KG1 (cell line): ENCODE data around the gene SLC2A8.

Experiments
- DNase-seq: peaks from one replicate; lab custom pipeline; 2025; lab: John Stamatoyannopoulos, UW

SLC2A8 gene

DNA sequence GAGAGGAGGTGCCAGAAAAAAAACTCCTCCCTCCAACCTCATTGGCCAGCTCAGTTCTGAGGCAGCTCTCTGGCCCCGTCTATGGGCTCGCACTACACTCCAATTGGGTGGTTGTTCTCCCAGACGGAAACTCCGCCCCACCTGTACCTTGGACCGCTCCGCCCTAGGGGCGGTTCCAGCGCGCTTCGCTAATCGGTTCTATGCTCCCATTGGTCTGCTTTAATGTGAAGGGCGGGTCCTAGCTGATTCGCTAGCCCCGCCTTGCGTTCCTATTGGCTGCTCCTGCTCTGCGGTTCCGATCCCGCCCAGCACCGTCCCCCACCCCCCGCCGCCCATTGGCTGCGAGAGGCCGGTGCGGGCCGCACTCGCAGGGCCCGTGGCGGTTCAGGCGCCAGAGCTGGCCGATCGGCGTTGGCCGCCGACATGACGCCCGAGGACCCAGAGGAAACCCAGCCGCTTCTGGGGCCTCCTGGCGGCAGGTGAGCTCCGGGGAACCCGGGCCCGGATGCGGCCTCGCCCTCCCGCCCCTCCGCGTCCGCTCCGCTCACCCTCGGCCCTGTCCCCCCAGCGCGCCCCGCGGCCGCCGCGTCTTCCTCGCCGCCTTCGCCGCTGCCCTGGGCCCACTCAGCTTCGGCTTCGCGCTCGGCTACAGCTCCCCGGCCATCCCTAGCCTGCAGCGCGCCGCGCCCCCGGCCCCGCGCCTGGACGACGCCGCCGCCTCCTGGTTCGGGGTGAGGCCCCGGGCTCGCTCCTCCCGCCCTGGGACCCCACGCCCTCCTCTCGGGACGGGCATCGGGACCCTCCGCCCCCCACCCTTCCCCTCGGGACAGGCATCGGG, at the start of gene SLC2A8:
SLC2A8 (plus strand) TSS at position 362 of the 838 bp plus-strand sequence; CDS start at position 424, 62 bp downstream.
- no peak for DNase-seq

DNA sequence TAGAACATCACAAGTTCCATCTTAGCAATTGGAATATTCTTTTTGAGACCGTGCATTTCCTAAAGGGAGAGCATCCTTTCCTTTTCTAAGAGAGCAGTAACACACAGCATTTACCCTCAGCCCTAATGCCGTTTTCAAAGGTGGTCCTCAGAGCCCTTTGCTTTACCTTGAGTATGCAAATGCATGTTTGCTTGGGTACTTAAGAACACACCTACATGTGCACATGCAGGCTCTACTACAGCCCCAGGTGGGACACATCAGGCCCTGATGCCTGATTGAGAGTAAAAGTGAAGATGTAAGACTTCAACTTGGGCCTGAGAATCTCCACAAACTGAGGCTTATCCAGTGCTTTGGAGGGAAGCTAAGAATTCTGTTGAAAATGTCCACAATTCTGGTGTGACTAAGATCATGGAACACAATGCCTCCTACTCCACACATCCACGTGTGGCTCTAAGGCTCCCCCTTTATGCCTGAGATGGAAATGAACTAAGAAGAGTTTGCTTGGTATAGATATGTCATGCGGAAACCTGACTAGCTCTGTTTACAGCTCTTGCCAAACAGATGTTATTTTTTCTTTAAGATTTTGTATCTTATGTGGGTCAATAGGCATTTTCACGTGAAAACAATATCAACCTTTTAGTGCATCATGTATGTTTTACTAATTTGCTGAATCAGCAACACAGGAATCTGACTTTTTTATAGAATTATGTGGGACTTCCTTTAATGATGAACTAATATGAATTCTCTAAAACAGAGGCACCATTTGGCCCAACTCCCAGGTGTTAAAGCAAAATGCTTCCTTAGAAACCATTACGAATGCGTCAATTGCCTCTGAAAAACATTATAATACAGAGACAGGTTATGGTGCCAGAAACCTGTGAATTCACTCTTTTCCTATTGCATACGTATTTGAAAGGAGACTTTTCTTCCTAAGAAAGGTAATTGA, 48.9 kb upstream of the SLC2A8 start:
- no peak for DNase-seq

- DNase-seq, result no peak
Measured at GRCh38 chr9:127349483-127350113, 47.4 kb upstream of the SLC2A8 start.

DNA sequence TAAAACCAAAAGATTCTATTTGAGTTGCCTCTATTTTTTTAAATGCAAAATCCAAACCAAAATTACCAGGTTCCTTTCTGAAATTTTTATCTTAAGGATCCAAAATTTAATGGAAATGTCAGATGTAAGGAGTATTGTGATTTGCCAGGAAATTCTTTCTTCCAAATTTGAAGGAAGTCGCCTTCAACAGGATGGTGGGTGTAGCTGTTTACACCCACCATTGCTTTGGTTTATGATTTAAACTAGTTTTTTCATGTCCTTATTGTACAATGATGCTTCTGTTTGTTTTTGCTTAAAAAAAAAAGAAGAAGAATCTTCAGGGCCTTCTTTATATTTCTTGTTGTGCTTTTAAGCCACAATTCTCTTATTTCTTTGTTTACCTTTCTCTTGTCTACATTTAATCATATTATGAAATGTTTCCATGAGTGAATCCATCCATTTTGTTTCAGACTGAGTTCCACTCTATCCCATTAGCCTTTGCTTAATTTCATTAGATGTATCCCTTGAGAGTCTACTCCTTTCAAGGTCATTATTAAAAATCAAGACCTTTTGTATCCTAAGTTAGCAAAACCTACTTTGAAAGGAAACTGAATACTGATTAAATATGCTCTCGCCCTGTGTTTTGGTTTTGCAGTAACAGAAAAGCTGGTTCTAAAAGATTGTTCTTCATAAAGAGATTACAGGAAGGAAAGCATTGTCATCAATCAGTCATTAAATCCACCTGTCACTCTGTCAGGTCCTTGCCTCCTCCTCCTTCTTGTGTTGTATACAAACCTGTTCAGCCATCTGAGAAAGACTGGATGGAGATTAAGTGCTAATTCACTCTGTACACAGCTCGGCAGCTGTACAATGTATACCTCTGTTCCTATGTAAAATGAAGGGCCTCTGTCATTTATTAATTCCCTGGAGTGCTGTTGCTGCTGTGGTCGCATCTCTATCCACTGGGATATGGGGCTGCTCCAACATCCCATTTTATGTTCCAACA, 45.5 kb upstream of the SLC2A8 start:
- DNase-seq, result no peak

- no peak for DNase-seq
Measured at GRCh38 chr9:127353882-127354281, 43.1 kb upstream of the SLC2A8 start.

- DNase-seq, result no peak
Measured at GRCh38 chr9:127356906-127357305, 40.1 kb upstream of the SLC2A8 start.

GRCh38 chr9:127358023-127358535, 38.9 kb upstream of the SLC2A8 start:
- DNase-seq, result no peak

DNA sequence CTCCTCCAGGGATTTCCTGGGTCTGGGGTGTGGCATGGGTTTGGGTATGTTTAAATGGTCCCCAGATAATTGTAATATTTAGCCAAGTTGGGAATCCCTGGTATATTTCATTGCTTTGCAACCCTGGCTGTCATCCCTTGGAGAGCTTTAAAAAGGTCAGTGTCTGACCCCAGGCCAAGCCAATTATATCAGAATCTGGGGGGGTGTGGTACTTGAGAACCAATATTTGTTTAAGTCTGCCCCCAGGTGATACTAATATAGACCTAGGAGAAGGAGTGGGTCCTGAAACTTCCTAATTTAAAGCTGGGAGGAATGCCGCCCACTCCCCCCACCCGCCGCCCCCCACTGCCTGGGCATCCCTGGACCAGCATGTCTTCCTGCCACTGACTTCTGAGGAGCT, 38.2 kb upstream of the SLC2A8 start:
- DNase-seq, result no peak

DNA sequence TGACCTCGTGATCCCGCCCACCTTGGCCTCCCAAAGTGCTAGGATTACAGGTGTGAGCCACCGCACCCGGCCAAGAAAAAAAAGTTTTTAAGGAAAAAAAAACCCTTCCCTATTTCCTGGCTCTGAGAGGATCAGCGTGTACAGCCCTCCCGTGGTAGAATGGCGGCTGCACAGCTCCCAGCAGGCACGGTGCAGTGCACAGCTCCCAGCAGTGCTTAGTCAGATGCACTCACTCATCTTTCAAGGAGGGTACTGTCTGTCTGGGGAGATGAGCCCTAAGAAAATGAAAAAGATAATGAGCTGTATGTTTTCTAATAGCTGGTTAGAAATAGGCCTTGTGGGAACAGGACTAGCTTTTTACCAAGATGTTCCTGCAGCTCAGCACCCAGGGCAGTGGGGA, 36.7 kb upstream of the SLC2A8 start:
- no peak for DNase-seq

- no peak for DNase-seq
Measured at GRCh38 chr9:127360829-127361228, 36.1 kb upstream of the SLC2A8 start.

DNA sequence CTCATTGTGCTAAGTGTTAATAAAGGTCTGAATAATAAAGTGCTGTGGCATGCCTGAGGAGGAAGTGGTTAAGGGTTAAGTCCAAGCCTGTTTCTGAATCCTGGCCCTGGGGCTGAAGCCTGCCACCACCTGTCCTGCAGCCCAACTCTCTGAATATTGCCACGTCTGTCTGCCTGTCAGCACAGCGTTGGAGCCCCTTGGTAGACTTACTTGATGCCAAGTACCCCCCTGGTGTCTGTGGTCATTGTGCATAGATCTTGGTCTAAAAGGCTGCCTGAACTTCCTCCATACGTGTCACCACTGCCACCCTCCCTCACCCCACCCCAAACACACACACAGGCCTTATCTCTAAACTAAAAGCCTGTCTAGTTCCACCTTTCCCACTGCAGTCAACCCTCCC, 35.4 kb upstream of the SLC2A8 start:
- DNase-seq, result no peak

GRCh38 chr9:127362829-127363228, 34.1 kb upstream of the SLC2A8 start:
- DNase-seq, result no peak

GRCh38 chr9:127365461-127365860, 31.5 kb upstream of the SLC2A8 start:
- no peak for DNase-seq

DNA sequence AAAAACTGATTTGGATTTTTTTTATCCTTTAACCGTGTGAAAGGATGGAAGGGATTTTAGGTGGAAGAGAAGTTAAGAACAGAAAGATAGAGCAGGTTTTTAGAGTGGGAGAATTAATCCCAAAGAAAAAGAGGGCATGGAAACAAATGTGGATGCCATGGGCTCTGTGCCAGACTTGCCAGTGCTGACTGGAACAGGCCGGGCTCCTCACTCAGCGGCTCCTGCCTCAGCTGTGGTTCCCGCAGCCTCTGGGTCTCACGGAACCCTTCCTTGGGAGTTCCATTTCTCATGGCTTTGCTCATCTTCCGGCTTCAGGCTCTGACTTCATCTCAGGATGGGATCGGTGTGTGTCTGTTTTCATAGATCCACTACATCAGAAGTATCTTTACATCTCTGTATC, 30.4 kb upstream of the SLC2A8 start:
- DNase-seq, result no peak

DNA sequence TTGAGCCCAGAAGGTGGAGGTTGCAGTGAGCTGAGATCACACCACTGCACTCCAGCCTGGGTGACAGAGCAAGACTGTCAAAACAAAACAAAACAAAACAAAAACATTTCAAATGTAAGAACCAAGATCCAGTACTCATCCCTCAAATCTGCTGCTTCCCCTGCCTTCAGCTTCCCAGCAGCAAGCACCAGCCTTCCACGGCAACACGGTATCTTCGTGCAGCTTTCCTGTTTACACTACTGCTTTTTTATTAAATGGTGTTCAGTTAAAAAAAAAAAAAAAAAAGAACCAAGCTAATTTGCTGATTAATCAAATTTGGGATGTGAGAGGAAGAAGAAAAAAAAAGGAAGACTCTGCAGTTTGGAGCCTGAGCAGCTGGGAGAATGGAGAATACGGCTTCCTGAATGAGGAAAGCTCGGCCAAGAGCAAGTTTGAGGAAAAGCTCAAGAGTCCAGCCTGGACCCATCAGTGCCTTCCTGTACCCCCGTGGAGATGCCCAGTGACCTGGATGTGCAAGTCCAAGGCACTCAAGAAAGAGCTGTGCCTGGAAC, 28.0 kb upstream of the SLC2A8 start:
- DNase-seq, result no peak

GRCh38 chr9:127369428-127369827, 27.5 kb upstream of the SLC2A8 start:
- no peak for DNase-seq

DNA sequence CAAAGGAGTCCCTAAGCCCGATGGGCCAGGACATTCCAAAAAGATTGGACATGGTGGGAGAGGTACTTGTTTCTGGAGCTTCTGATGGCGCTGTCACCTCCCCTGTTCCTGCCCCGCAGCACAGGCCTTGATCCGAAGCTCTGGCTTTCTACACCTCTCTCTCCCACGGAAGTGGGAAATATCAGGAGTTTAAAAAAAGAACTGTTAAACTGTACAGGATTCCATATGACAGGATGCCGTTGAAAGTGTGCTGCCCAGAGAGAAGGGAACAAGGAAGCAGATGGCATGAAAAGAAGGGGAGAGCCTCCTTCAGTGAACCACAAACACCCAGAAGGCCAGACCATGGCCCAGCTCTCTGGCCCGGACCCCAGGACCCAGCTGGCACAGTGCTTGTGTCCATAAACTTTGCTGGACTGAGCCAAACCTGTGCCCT, 26.8 kb upstream of the SLC2A8 start:
- DNase-seq, result no peak

DNA sequence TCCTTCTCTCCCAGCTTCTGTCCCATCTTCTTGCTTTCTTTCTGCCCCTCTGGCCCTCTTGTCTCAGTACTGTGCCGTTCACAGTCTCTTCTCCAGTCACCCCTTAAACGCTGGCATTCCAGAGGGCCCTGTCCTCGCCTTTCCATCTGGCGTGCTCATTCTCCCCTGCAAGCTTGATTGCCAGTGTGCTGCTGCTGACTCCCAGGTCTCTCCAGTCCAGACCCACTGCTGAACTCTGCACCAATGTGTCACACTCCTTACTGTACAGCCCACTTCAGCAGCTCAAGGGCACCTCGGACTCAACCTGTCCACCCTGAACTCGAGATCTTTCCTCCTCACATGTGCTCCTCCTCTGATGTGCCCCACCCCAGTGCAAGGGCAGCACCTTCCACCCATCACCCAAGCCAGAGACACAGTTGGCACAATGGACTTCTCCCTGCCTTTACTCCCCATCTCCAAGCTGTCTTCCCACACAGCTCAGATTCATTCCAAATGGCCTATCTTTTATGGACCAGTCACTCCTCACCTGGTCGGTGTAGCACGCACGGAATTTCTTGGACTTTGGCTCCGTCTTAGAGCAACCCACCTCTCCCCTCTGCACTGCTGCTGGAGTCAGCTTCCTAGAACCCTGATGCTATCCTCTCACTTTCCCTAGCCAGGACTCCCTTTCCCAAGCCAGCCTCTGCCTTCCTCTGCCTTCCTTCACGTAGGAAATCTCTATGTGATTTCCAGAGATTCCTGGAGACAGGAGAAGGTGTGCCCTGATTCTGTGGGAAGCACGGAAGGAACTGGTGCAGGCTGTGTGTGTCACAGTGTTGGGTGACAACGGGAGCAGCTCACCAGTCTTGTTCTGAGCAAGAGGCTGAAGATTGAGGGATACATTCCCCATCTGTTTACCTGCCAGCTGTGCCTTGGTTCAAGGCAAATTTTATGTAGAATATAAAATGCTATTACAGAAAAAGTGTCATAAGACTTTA, 26.0 kb upstream of the SLC2A8 start:
- DNase-seq, result no peak

- no peak for DNase-seq
Measured at GRCh38 chr9:127380479-127380878, 16.5 kb upstream of the SLC2A8 start.
